ENCODE measurements around the gene ADGRD1. TPM values are rescaled to one million over a fixed set of nuclear protein-coding genes. Genes with fewer than 3 reads are reported as not detected.

Gene ADGRD1
- total and polyA plus RNA-seq, 2 of the 8 experiments (the other 6 are each of a cell fraction or from before 2014, with no cell fraction given) = 0.36 to 0.48 TPM

DNA sequence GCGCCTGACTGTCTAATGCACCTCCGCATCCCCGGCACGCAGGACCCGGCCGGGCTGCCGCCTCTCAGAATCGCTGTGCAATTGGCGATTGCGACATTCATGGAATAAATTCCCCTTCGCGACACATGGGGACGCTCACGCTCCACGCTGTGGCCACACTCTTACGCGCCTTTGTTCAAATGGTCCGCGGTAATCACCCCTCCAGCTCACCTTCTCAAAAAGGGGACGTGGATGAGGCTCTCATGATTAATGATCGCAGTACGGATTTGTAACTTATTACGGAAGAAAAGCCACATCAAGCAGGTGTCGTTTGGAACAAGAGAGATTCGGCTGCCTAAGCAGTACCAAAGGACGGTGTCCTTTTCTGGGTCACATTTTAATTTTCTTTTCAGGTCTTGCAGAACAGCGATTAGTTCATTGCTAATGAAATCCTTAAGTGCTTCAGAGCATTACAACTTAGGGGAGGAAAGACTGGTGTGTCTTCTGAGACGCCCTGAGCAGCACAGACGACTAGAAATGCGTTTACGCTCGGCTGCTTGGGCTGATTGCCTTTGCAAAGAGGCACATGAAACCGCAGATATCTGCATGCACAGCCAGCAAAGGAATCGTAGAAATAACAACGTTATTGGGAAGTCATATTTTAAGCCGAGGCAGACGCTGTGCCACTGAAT is 37.3 kb upstream of the ADGRD1 start (continued):
- TF ChIP-seq, protein P1, sequence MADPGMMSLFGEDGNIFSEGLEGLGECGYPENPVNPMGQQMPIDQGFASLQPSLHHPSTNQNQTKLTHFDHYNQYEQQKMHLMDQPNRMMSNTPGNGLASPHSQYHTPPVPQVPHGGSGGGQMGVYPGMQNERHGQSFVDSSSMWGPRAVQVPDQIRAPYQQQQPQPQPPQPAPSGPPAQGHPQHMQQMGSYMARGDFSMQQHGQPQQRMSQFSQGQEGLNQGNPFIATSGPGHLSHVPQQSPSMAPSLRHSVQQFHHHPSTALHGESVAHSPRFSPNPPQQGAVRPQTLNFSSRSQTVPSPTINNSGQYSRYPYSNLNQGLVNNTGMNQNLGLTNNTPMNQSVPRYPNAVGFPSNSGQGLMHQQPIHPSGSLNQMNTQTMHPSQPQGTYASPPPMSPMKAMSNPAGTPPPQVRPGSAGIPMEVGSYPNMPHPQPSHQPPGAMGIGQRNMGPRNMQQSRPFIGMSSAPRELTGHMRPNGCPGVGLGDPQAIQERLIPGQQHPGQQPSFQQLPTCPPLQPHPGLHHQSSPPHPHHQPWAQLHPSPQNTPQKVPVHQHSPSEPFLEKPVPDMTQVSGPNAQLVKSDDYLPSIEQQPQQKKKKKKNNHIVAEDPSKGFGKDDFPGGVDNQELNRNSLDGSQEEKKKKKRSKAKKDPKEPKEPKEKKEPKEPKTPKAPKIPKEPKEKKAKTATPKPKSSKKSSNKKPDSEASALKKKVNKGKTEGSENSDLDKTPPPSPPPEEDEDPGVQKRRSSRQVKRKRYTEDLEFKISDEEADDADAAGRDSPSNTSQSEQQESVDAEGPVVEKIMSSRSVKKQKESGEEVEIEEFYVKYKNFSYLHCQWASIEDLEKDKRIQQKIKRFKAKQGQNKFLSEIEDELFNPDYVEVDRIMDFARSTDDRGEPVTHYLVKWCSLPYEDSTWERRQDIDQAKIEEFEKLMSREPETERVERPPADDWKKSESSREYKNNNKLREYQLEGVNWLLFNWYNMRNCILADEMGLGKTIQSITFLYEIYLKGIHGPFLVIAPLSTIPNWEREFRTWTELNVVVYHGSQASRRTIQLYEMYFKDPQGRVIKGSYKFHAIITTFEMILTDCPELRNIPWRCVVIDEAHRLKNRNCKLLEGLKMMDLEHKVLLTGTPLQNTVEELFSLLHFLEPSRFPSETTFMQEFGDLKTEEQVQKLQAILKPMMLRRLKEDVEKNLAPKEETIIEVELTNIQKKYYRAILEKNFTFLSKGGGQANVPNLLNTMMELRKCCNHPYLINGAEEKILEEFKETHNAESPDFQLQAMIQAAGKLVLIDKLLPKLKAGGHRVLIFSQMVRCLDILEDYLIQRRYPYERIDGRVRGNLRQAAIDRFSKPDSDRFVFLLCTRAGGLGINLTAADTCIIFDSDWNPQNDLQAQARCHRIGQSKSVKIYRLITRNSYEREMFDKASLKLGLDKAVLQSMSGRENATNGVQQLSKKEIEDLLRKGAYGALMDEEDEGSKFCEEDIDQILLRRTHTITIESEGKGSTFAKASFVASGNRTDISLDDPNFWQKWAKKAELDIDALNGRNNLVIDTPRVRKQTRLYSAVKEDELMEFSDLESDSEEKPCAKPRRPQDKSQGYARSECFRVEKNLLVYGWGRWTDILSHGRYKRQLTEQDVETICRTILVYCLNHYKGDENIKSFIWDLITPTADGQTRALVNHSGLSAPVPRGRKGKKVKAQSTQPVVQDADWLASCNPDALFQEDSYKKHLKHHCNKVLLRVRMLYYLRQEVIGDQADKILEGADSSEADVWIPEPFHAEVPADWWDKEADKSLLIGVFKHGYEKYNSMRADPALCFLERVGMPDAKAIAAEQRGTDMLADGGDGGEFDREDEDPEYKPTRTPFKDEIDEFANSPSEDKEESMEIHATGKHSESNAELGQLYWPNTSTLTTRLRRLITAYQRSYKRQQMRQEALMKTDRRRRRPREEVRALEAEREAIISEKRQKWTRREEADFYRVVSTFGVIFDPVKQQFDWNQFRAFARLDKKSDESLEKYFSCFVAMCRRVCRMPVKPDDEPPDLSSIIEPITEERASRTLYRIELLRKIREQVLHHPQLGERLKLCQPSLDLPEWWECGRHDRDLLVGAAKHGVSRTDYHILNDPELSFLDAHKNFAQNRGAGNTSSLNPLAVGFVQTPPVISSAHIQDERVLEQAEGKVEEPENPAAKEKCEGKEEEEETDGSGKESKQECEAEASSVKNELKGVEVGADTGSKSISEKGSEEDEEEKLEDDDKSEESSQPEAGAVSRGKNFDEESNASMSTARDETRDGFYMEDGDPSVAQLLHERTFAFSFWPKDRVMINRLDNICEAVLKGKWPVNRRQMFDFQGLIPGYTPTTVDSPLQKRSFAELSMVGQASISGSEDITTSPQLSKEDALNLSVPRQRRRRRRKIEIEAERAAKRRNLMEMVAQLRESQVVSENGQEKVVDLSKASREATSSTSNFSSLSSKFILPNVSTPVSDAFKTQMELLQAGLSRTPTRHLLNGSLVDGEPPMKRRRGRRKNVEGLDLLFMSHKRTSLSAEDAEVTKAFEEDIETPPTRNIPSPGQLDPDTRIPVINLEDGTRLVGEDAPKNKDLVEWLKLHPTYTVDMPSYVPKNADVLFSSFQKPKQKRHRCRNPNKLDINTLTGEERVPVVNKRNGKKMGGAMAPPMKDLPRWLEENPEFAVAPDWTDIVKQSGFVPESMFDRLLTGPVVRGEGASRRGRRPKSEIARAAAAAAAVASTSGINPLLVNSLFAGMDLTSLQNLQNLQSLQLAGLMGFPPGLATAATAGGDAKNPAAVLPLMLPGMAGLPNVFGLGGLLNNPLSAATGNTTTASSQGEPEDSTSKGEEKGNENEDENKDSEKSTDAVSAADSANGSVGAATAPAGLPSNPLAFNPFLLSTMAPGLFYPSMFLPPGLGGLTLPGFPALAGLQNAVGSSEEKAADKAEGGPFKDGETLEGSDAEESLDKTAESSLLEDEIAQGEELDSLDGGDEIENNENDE (IDR thresholded peaks at IDR 0.05; ENCODE audit: insufficient replicate concordance, low read length) = no peak
- TF ChIP-seq CREB1 (IDR thresholded peaks at IDR 0.05) (peak; percentile 51; the same call in 1 of the 2 replicates), NRF1 (IDR thresholded peaks at IDR 0.05; ENCODE audit: low read depth, low read length) (no peak), RNF2 (IDR thresholded peaks at IDR 0.05; ENCODE audit: borderline replicate concordance, low read depth, low read length, missing control alignments, poor library complexity, severe bottlenecking) (no peak), SUZ12 (IDR thresholded peaks at IDR 0.05; ENCODE audit: low read length) (no peak), RFX5 (IDR thresholded peaks at IDR 0.05; ENCODE audit: borderline replicate concordance, low read depth, low read length) (no peak), CTBP2 (IDR thresholded peaks at IDR 0.05; ENCODE audit: borderline replicate concordance, insufficient read depth, insufficient read length, low read length) (no peak), HDAC6 (IDR thresholded peaks at IDR 0.05; ENCODE audit: low read depth, low read length) (no peak), RXRA (IDR thresholded peaks at IDR 0.05; ENCODE audit: insufficient read depth, low read depth, low read length) (no peak)
- TF ChIP-seq, protein P2, sequence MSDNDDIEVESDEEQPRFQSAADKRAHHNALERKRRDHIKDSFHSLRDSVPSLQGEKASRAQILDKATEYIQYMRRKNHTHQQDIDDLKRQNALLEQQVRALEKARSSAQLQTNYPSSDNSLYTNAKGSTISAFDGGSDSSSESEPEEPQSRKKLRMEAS (IDR thresholded peaks at IDR 0.05) = no peak

Measured in H1 (cell line).